SK-N-SH (cell line): ENCODE results near the gene PPFIBP2. TPM values are rescaled to one million over a fixed set of nuclear protein-coding genes. Genes with fewer than 3 reads are reported as not detected.

Experiments
- CTCF ChIA-PET: fragments of 300-600, 350-600 bp; formaldehyde crosslinking; extraction: SDS; loops from one replicate; lab custom pipeline; 2021; lab: Yijun Ruan, JAX
- POLR2A ChIA-PET: fragments of 350-600 bp; sonication (Branson Sonifier 250); formaldehyde crosslinking; extraction: SDS; loops from one replicate; lab custom pipeline; 2020; ENCODE audit warnings: antibody characterized with exemption, inconsistent platforms; lab: Yijun Ruan, JAX
- DNase-seq: peaks from one replicate; pipeline ENCODE4 v3.0.0; 2012
- H2AFZ ChIP-seq: fragments of 200-600 bp; sonication (generic); 2 replicates; pipeline ENCODE4 v1.8.1; 2016; ENCODE audit warnings: antibody characterized with exemption, mild to moderate bottlenecking, low read depth
- H3F3A ChIP-seq: fragments of 200-600 bp; sonication (generic); replicated peaks from 2 replicates; pipeline ENCODE3; 2016; ENCODE audit warnings: antibody characterized with exemption, mild to moderate bottlenecking; ENCODE audit not compliant: insufficient read depth
- H3K27ac ChIP-seq, 2 experiments: fragments of 200-500 bp in 1 of 2; fragments of 200-600 bp in 1 of 2; sonication (Bioruptor generic) in 1 of 2; sonication (generic), shearing (Covaris generic) in 1 of 2; 2 replicates each; pipeline versions ENCODE4 v1.5.1 to v1.6.1; 2014 to 2016; ENCODE audit warnings: low read depth in 2 of 2, inconsistent platforms in 1 of 2, low read length in 1 of 2, mild to moderate bottlenecking in 1 of 2, mixed read lengths in 1 of 2
- H3K27me3 ChIP-seq: fragments of 200-600 bp; sonication (generic), shearing (Covaris generic); 2 replicates; pipeline ENCODE4 v1.6.1; 2016; ENCODE audit warnings: mixed run types; ENCODE audit not compliant: insufficient read depth
- H3K36me3 ChIP-seq, 2 experiments: fragments of 200-500 bp in 1 of 2; fragments of 200-600 bp in 1 of 2; sonication (Bioruptor generic) in 1 of 2; sonication (generic) in 1 of 2; replicated peaks in 1 of 2; 2 replicates each; pipeline versions ENCODE3 to v1.5.1; 2014 to 2016; ENCODE audit warnings: low read length in 1 of 2, mild to moderate bottlenecking in 1 of 2; ENCODE audit not compliant: insufficient read depth in 2 of 2, control insufficient read depth in 1 of 2
- H3K4me1 ChIP-seq, 2 experiments: fragments of 200-500 bp in 1 of 2; fragments of 200-600 bp in 1 of 2; sonication (Bioruptor generic) in 1 of 2; sonication (generic), shearing (Covaris generic) in 1 of 2; 2 replicates each; pipeline versions ENCODE4 v1.5.1 to v1.6.1; 2014 to 2016; ENCODE audit warnings: low read depth in 1 of 2, low read length in 1 of 2, mixed run types in 1 of 2; ENCODE audit not compliant: insufficient read depth in 2 of 2, control insufficient read depth in 1 of 2
- H3K4me2 ChIP-seq: fragments of 200-600 bp; sonication (generic), shearing (Covaris generic); 2 replicates; pipeline ENCODE4 v1.6.1; 2017; ENCODE audit warnings: mixed run types
- H3K4me3 ChIP-seq, 2 experiments: fragments of 200-500 bp in 1 of 2; fragments of 200-600 bp in 1 of 2; sonication (Bioruptor generic) in 1 of 2; sonication (generic), shearing (Covaris generic) in 1 of 2; 2 replicates each; pipeline versions ENCODE4 v1.5.1 to v1.8.1; 2014 to 2016; ENCODE audit warnings: low read depth in 2 of 2, inconsistent platforms in 1 of 2, low read length in 1 of 2, mild to moderate bottlenecking in 1 of 2, mixed read lengths in 1 of 2, moderate library complexity in 1 of 2
- H3K79me2 ChIP-seq: fragments of 200-600 bp; sonication (generic); 2 replicates; pipeline ENCODE4 v1.8.1; 2017; ENCODE audit warnings: mild to moderate bottlenecking; ENCODE audit not compliant: insufficient read depth
- H3K9ac ChIP-seq: fragments of 200-600 bp; sonication (generic); 2 replicates; pipeline ENCODE4 v1.6.1; 2017; ENCODE audit warnings: mixed run types
- H3K9me2 ChIP-seq: fragments of 200-600 bp; sonication (generic); 2 replicates; pipeline ENCODE4 v1.6.1; 2017; ENCODE audit warnings: mixed run types
- H3K9me3 ChIP-seq: fragments of 200-600 bp; sonication (generic); 2 replicates; pipeline ENCODE4 v1.6.1; 2017; ENCODE audit warnings: mixed run types, mild to moderate bottlenecking, moderate library complexity
- H4K20me1 ChIP-seq: fragments of 200-600 bp; sonication (generic); 2 replicates; pipeline ENCODE4 v1.6.1; 2017; ENCODE audit warnings: mild to moderate bottlenecking, mixed run types; ENCODE audit not compliant: insufficient read depth
- CTCF ChIP-seq: fragments of 200-600 bp; sonication (generic); IDR thresholded peaks from 2 replicates; pipeline ENCODE4 v1.6.1; 2017; ENCODE audit warnings: antibody characterized with exemption, mild to moderate bottlenecking, moderate library complexity
- MAX ChIP-seq: IDR thresholded peaks from 2 replicates; pipeline ENCODE4 v1.4.0; 2012; ENCODE audit warnings: low read depth
- MEF2A ChIP-seq: IDR thresholded peaks from 2 replicates; pipeline ENCODE4 v1.4.0; 2012; ENCODE audit warnings: low read depth, borderline replicate concordance
- PBX3 ChIP-seq: IDR thresholded peaks from 2 replicates; pipeline ENCODE4; 2012
- RAD21 ChIP-seq: IDR thresholded peaks from 2 replicates; pipeline ENCODE4 v1.6.1; 2012; ENCODE audit warnings: mild to moderate bottlenecking, low read length
- REST ChIP-seq: IDR thresholded peaks from 2 replicates; pipeline ENCODE4 v1.6.1; 2012; ENCODE audit warnings: mild to moderate bottlenecking, low read depth, low read length, moderate library complexity
- SMC3 ChIP-seq: IDR thresholded peaks from 2 replicates; pipeline ENCODE4 v1.6.1; 2012; ENCODE audit warnings: low read depth, low read length, improper control_type of control experiment
- USF1 ChIP-seq: IDR thresholded peaks from 2 replicates; pipeline ENCODE4 v1.4.0; 2012; ENCODE audit warnings: low read depth, borderline replicate concordance
- USF2 ChIP-seq: fragments of 150-350 bp; IDR thresholded peaks from 2 replicates; pipeline ENCODE4 v1.6.1; 2017; ENCODE audit warnings: antibody characterized with exemption, low read length, low read depth, borderline replicate concordance
- YY1 ChIP-seq: IDR thresholded peaks from 2 replicates; pipeline ENCODE4 v1.4.0; 2012; ENCODE audit warnings: low read depth, mild to moderate bottlenecking
- WGBS: methylation state at CpG from one replicate; pipeline ENCODE4 v1.1.6; 2017; ENCODE audit warnings: low lambda C conversion rate; 5-methylcytosine and 5-hydroxymethylcytosine counted together
- polyA plus RNA-seq, 3 experiments: library from polyadenylated mRNA; depleted of rRNA; stranded (reverse); fragments of >200 nt; gene quantifications; 2 replicates each; pipeline ENCODE4 v1.2.3, GENCODE V29; 2012

The PPFIBP2 gene
- 0.67 and 1.1 TPM in 2 replicates for polyA plus RNA-seq (2012; rRNA removed)
- polyA plus RNA-seq (2012; cell fraction: cytosol; rRNA removed), result 0.55 and 1.7 TPM in 2 replicates
- polyA plus RNA-seq (2012; cell fraction: nucleus; rRNA removed), result 1.8 and 2.7 TPM in 2 replicates

- Histone ChIP-seq H3K79me2 (no peaks in the 10 kb centered on the region), H3K4me1 (peaks cover 0 to 18% of the 10 kb centered on the region in 2 experiments; a peak in 1 of 4 replicates), H3K4me2 (peak within 1 kb of the TSS; percentile 93), H3F3A (no peaks in the 10 kb centered on the region), H3K9me2 (no peaks in the 10 kb centered on the region), H3K27ac (peak within 1 kb of the TSS in 1 of 2 experiments; percentile 60; a peak in 1 of 4 replicates), H4K20me1 (no peaks in the 10 kb centered on the region), H3K9ac (peak within 1 kb of the TSS; percentile 18; the same call in 1 of the 2 replicates), H3K36me3 (no peaks in the 10 kb centered on the region), H3K9me3 (no peaks in the 10 kb centered on the region), H2AFZ (peak within 1 kb of the TSS; percentile 98), H3K4me3 (peak within 1 kb of the TSS; percentile 63 to 76), H3K27me3 (peaks cover 9% of the 10 kb centered on the region)
- ChIA-PET CTCF (interaction anchor here (0.6 to 7.0 kb wide), 39 partner anchors 8 to 1062 kb away, joined by 3 to 74 read pairs (median 4); no protein-coding TSS in a partner anchor), POLR2A (interaction anchor here (0.8 kb wide), 1 partner anchor 58 kb away, joined by 3 read pairs; no protein-coding TSS in a partner anchor)
- WGBS, result 2% methylated on average over 20 of the region's 79 CpGs
- TF ChIP-seq MAX (no peak), USF2 (peak; percentile 53; the same call in 1 of the 2 replicates), MEF2A (no peak), PBX3 (no peak), SMC3 (peak; percentile 60), REST (no peak), RAD21 (peak; percentile 69), YY1 (no peak), CTCF (peak; percentile 79), USF1 (peak; percentile 92)
- DNase-seq, result peak; percentile 96
Observed at GRCh38 chr11:7513234-7514098, at the start of gene PPFIBP2. PPFIBP2 (plus strand) TSS chr11:7513999; CDS start chr11:7549476, 35,477 bp downstream.
